Lower lobe of right lung (tissue), 2 donors: Measurements from ENCODE around the gene ACOT9. TPM values are rescaled to one million over a fixed set of nuclear protein-coding genes. Genes with fewer than 3 reads are reported as not detected.

ENCODE experiments used
- ATAC-seq, 2 donors: fragments of 200-7000 bp; cut with Tn5 transposase; one replicate each; pipeline ENCODE4 v1.9.1; 2020 to 2022; ENCODE audit warnings: mild to moderate bottlenecking in 2 of 2, moderate library complexity in 2 of 2
- DNase-seq: peaks from one replicate; pipeline ENCODE4 v3.0.0-alpha.2; 2020
- H3K27ac ChIP-seq: fragments of 200-600 bp; one replicate; pipeline ENCODE4 v1.8.0; 2022
- H3K27me3 ChIP-seq: fragments of 200-600 bp; one replicate; pipeline ENCODE4 v1.8.0; 2022; ENCODE audit warnings: low read depth
- H3K36me3 ChIP-seq: fragments of 200-600 bp; one replicate; pipeline ENCODE4 v1.8.0; 2022; ENCODE audit warnings: mild to moderate bottlenecking
- H3K4me1 ChIP-seq: fragments of 200-600 bp; one replicate; pipeline ENCODE4 v1.8.0; 2022
- H3K4me3 ChIP-seq: fragments of 200-600 bp; one replicate; pipeline ENCODE4 v1.8.0; 2022; ENCODE audit warnings: mild to moderate bottlenecking
- H3K9me3 ChIP-seq: fragments of 200-600 bp; one replicate; pipeline ENCODE4 v1.8.0; 2022
- intact Hi-C: fragments of 100-400 bp; cut with DNase I; formaldehyde crosslinking; loops from one replicate; pipeline ENCODE4 v1.11.0; 2022
- total RNA-seq: library from RNA; stranded (reverse); fragmentation: NEBNext Ultra II Directional; extraction: Animal tissue kit (Norgen Biotek cat#: 25700); gene quantifications from one replicate; pipeline ENCODE4 v1.2.1, GENCODE V29; 2021
- TF ChIP-seq, protein P1 (sequence below): fragments of 200-600 bp; IDR thresholded peaks from one replicate; pipeline ENCODE4 v1.8.0; 2022; ENCODE audit warnings: antibody characterized with exemption, mild to moderate bottlenecking
- donor health status: DM: no; HTN: yes; CAD: no; lungs with severe emphysema.

Gene ACOT9
- total RNA-seq, 1 donor from 2014 or later, result 45.9 TPM

DNA sequence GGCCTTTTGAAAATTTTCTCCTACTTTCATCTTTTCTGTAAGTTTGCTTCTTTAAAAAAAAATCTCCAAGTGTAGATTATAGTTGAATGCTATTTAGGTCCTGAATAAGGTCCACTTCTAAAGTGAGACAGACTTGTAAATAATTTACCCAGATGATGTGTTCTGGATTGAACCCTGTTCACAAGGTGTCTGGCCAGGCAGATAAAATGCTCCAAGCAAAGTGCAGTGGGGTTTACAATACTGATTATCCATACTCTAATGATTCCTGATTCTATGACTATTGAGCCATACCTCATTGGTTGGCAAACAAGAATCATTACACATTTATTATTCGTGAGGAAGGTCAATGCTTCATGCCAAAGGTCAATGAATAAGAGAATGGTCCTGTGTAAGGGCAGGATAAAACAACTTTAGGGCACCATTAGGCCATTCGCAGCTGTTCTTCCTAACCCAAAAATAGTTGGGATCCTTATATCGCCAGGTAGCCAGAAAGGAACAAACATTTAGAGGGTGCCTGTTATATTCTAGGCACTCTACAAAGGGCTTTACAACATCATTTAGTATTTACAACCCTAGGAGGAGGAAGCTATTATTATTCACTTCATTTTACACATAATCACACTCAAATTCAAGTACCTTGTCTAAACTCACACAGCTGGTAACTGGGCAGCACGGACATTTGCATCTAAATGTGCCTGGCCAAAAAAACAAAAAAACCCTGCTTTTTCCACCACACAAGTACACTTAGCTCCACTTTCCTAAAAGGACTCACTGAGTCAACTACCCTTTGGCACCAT lies 21.3 kb upstream of the ACOT9 start:
- H3K36me3 ChIP-seq, result no peaks in the 10 kb centered on the region
- intact Hi-C loops, result no loop called here
- H3K27ac ChIP-seq, result no peak overlapping the region
- H3K4me3 ChIP-seq, result no peak overlapping the region
- no peaks in the 10 kb centered on the region for H3K27me3 ChIP-seq
- ATAC-seq, result no peak
- no peaks in the 10 kb centered on the region for H3K4me1 ChIP-seq
- H3K9me3 ChIP-seq, result no peaks in the 10 kb centered on the region
- TF ChIP-seq, protein P1, sequence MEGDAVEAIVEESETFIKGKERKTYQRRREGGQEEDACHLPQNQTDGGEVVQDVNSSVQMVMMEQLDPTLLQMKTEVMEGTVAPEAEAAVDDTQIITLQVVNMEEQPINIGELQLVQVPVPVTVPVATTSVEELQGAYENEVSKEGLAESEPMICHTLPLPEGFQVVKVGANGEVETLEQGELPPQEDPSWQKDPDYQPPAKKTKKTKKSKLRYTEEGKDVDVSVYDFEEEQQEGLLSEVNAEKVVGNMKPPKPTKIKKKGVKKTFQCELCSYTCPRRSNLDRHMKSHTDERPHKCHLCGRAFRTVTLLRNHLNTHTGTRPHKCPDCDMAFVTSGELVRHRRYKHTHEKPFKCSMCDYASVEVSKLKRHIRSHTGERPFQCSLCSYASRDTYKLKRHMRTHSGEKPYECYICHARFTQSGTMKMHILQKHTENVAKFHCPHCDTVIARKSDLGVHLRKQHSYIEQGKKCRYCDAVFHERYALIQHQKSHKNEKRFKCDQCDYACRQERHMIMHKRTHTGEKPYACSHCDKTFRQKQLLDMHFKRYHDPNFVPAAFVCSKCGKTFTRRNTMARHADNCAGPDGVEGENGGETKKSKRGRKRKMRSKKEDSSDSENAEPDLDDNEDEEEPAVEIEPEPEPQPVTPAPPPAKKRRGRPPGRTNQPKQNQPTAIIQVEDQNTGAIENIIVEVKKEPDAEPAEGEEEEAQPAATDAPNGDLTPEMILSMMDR, result no peak
- no peak for DNase-seq

DNA sequence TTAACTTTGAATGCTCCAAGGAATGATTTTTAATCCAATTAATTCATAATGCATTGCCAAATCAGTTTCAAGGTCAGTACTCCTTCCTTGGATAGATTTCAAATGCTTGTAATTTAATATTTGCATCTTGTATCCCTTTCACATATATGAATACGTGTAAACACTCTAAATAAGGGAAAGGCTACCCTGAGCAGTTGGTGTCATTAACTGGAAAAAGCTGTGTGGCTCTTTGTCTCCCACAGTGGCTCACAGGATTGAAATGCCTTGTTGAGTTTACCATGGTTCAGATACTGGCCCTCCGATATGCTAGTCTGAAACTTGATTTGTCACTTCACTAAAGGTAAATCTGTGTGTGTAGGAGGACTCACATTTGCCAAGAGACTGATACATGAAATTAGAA lies 16.7 kb upstream of the ACOT9 start:
- H3K4me1 ChIP-seq, result no peaks in the 10 kb centered on the region
- TF ChIP-seq, protein P1, result no peak
- no peaks in the 10 kb centered on the region for H3K27me3 ChIP-seq
- intact Hi-C loops, result no loop called here
- no peaks in the 10 kb centered on the region for H3K9me3 ChIP-seq
- DNase-seq (no peak), ATAC-seq (no peak)
- no peak overlapping the region for H3K4me3 ChIP-seq
- H3K36me3 ChIP-seq, result no peaks in the 10 kb centered on the region
- no peak overlapping the region for H3K27ac ChIP-seq

DNA sequence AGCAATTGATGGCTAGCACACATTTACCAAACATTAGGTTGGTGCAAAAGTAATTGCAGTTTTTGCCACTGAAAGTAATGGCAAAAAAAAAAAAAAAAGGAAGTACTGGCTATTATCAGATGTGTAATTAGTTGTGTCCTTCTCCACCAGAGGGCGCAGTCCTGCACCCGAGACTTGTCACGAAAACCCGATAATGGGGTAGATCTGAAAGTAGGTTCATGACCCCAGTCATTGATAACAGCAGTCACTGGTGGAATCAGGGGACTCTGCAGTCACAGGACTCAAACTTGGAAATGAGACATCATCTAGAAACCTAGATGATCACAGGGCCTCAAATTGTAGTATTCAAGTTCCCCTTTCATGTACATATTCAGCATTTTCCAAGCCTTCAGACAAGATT lies 13.1 kb upstream of the ACOT9 start:
- no peak overlapping the region for H3K27ac ChIP-seq
- intact Hi-C loops, result no loop called here
- H3K27me3 ChIP-seq, result no peaks in the 10 kb centered on the region
- H3K36me3 ChIP-seq, result no peaks in the 10 kb centered on the region
- TF ChIP-seq, protein P1, result peak; percentile 41
- no peaks in the 10 kb centered on the region for H3K4me1 ChIP-seq
- ATAC-seq (peak; percentile 62 to 63), DNase-seq (peak; percentile 49)
- no peaks in the 10 kb centered on the region for H3K9me3 ChIP-seq
- no peak overlapping the region for H3K4me3 ChIP-seq

DNA sequence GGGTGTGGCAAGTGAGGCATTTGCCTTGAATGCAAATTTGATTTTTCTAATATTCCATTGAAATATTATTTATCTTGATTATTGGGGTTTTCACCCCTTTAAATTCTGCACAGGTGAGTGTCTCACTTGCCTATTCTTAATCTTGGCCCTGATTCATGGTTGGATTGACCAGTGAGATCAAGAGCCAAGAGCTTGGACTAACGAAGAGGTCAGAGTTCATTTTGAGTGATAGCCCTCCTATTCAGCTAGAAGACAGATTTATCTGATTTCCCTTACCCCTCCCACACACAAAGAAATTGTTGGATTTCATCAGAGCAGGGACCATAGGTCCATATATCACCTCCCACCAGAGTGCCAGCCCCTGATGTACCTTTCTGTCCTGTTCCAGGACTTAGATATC lies 11.6 kb upstream of the ACOT9 start:
- no peak for DNase-seq
- intact Hi-C loops, result no loop called here
- H3K4me1 ChIP-seq, result no peaks in the 10 kb centered on the region

DNA sequence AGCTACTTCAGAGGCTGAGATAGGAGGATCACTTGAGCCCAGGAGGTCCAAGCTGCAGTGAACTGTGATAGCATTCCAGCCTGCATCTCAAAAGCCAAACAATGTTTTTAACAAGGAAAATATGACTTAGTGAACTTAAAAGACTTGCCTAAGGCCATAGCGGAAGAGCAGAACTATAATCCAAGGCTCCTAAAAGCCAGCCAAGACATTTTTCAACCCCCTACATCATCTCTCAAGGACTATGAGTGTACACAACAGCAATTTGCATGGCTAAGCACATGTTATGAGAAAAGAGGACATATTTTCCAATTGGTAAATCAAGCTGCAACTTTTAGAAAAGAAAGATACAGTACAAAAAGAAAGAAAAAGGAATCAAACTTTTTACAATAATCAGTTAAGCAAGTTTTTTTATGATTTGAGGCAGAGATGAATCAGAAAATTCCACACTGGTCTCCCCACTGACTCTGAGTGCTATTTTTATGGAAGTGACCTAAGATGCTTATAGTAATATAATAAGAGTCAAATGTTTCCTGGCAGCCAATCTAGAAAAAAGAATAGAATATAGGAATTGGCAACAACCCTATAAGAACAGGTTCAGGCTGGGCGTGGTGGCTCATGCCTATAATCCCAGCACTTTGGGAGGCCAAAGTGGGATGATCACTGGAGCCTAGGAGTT lies 9.8 kb upstream of the ACOT9 start:
- no peaks in the 10 kb centered on the region for H3K4me1 ChIP-seq

More for the DNA sequence above, 11.6 kb upstream of the ACOT9 start:
- no peak for ATAC-seq
- no peaks in the 10 kb centered on the region for H3K9me3 ChIP-seq
- no peaks in the 10 kb centered on the region for H3K27me3 ChIP-seq
- TF ChIP-seq, protein P1, result no peak
- H3K27ac ChIP-seq, result no peak overlapping the region
- no peaks in the 10 kb centered on the region for H3K36me3 ChIP-seq
- H3K4me3 ChIP-seq, result no peak overlapping the region

More for the DNA sequence above, 9.8 kb upstream of the ACOT9 start:
- H3K27me3 ChIP-seq, result no peaks in the 10 kb centered on the region
- intact Hi-C loops, result no loop called here
- no peaks in the 10 kb centered on the region for H3K9me3 ChIP-seq
- peak in 1 of 2 donors; percentile 57 for ATAC-seq
- no peak for DNase-seq
- H3K27ac ChIP-seq, result no peak overlapping the region
- H3K36me3 ChIP-seq, result no peaks in the 10 kb centered on the region
- no peak overlapping the region for H3K4me3 ChIP-seq
- TF ChIP-seq, protein P1, result no peak
